GM18858 (cell line): Measurements from ENCODE around the gene EPN1.

Experiments
- ATAC-seq: cut with Tn5 transposase; IDR thresholded peaks from one replicate; pipeline ENCODE4 v1.9.1; 2021; ENCODE audit not compliant: unreplicated experiment

Gene EPN1

DNA sequence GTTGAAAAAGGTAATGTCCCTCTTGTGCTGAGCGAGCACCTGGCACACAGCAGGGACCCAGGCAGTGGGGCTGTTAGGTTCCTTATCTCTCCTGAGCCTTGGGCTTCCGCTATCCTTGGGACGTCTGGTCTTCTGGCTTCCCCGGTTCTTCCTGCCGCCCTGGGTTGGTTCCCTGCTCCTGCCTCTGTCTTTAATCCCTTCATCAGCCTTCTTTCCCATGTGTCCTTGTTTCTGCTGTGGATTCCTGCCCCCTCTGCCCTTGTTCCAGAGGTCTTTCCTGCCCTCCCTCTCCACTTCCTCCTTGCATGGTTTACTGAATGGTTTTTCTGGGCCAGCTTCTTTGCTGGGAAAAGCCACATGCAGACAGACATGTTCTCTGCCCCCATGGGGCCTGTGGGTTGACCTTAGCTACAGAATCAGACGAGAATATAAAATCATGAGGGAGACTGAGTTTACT is 2.6 kb downstream of the EPN1 start:
- ATAC-seq = no peak

GRCh38 chr19:55678121-55678671 is 3.2 kb downstream of the EPN1 start:
- ATAC-seq = peak; percentile 59

DNA sequence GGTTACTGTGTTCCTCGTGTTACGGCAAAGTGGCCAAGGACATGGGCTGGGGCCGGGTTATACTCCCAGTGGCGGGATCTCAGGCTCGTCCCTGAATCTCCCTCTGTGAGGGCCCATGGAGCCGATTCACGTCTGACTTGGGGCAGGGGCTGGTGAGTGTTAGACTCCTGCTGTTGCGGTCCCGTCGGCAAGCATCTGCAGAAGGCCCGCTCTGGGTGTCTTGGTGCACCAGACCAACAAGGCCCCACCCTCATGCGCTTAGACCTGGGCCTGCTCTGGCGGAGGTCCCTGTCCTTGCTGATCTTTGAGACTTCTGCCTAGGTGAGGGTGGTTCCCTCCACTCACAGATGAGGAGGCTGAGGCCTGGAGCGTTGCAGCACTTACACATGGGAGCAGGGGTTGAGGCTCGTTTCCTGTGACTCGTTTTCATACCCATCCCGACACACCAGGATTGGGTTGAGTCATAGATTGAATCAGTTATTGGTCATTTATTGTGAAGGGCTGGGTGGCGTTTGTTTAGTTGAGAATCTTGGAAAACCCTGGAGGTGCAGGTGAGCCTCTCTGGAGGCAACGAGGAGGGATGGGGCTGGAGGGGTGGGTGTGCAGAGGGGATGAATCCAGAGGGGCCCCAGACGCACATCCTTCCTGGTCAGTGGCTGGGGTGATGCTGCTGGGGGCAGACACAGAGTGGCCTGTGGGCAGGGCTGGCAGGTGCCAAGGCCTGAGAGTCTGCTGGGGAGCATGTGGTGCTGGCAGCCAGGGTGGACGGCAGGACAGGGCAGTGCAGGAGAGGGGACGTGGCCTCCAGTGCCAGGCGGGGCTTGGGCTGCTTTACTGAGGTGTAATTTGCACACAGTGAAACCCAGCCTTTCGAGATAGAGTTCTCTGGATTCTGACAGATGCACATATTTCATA is 4.6 kb downstream of the EPN1 start:
- ATAC-seq = no peak

DNA sequence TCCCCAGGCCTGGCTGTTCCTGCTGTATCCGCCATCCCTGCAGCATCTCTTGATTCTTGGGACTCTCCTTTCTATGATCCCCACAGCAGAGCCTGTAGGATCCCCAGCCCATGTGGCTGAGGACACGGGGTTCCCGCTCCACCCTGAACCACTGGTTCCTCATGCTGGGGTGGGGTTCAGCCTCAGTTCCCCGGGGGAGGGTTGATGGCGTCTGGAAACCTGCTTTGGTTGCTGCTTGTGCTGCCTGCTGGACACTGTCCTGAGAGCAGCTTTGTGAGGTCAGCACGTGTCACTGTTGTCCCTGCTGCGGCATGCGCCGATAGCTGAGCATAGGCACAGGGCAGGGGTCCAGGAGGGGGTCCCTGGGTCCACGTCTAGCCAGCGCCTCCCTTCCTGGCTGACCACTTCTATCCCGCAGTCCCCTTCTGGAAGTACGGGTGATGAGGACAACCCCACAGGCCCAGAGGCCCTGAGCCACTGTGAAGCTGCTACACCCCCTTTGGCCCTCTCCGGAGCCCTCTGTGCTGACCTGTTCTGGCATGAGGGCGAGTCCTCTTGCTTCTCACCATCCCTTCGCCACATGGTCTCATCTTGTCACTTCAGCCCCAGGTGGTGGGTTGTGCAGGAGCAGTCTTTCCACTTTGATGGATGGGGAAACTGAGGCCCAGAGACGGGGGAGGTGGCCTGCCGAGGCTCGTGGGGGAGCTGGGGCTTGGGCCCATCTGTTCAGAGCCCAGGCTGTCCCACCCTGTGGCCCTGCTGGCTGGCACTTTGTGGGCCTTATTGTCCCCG is 5.5 kb downstream of the EPN1 start:
- no peak for ATAC-seq

DNA sequence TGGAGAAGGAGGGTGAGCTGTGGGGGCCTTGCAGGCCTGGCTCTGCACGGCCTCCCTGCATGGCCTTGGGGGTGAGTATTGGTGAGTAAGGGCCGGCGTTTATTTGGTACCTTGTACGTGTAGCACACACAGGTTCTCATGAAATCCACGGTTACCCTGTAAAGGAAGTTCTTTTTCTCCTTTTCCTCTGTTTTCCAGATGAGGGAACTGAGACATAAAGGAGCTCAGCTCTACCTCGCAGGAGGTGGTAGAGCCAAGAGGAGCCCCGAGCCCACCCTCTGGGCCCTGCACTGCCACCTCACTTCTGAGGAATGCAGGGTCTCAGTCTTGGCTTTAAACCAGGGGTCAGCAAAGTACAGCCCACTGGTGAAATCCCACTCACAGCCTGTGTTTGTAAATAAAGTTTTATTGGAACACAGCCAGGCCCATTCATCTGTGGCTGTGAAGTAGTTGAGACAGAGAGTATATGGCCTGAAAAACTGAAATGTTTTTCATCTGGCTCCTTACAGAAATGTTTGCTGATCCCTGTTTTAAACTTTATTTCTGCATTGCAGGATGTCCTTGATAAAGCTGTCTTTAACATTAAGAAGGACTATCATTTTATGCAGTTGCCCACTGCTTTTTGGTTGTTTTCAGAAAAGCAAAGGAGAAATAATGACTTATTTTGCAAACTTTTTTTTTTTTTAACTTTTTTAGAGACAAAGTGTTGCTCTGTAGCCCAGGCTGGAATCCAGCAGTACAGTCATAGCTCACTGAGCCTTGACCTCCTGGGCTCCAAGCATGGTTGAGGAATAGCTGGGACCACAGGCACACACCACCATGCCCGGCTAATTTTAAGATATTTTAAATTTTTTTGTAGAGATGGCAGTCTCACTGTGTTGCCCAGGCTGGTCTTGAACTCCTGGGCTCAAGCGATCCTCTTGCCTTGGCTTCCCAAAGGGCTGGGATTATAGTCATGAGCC is 6.4 kb downstream of the EPN1 start:
- no peak for ATAC-seq

DNA sequence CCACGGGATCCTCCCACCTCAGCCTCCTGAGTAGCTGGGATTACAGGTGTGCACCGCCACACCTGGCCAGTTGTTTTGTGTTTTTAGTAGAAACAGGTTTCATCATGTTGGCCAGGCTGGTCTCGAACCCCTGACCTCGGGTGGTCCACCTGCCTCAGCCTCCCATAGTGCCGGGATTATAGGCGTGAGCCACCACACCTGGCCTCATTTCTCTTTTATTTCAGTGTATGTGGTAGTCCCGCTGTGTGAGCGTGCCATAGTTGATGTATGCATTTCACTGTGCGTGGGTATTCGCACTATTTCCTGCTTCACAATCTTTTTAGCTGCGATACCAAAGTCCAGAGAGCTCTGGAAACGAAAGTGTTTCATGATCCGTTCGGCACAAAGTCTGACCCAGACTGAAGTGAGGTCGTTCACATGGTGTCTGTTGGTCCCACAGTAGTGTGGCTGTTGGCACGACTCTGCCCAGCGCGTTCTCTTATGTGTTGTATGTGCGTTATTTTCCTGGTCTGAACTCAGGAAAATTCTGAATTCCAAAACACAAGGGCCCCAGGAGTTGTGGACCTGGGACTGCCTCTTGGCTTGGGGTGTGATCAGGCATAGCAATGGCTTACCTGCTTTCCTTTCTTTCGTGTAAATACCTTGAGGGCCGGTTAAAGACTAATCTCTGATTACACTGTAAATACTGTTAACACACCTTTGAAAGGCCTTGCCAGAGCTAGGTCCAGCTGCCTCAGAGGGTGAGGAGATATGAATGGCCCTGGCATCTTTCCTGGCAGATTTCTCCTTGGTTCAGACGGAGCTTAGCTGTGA is 8.6 kb downstream of the EPN1 start:
- no peak for ATAC-seq

- no peak for ATAC-seq
Measured at GRCh38 chr19:55684946-55685681, 10.1 kb downstream of the EPN1 start.

GRCh38 chr19:55685776-55686175 is 10.8 kb downstream of the EPN1 start:
- ATAC-seq = no peak

GRCh38 chr19:55686311-55687050 is 11.5 kb downstream of the EPN1 start:
- ATAC-seq = no peak

- no peak for ATAC-seq
Measured at GRCh38 chr19:55687281-55688201, 12.5 kb downstream of the EPN1 start.

- no peak for ATAC-seq
Measured at GRCh38 chr19:55688422-55689218, 13.6 kb downstream of the EPN1 start.

GRCh38 chr19:55689411-55690108 is 14.5 kb downstream of the EPN1 start:
- no peak for ATAC-seq

- ATAC-seq = no peak
Measured at GRCh38 chr19:55690109-55690768, 15.2 kb downstream of the EPN1 start.

DNA sequence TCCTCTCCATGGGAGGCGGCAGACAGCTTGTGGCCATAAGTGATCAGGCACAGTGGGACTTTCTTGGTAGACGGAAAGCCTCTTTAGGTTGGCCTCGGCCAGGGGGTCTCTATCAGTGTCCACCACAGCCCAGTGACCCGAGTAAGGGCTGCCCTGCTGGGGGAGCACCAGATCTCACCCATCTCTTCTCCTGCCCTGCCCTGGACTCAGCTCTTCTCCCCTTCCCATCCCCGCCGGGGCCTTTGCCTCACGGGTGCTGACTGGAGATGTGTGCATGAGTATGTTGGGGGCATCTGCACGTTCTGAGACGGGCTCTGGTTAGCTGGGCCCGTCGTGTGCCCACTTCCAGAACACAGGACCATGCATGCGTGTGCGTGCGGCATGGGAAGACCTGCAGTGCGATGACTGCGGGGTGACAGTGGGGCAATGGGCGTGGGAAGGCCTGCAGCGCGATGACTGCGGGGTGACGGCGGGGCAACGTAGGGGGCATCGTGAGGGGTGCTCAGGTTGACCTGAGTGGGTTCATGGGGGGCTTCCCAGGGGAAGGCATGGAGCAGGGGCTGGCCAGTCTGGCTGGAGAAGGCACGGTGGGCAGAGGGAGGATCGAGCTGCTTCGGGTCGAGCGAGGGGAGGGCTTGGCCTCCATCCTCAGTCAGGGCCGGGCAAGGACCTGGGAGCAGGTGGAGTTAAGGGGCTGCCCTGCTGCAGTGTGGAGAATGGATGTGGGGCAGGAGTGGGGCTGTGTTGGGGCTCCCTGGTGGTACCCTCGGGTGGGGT is 15.9 kb downstream of the EPN1 start:
- no peak for ATAC-seq
